ENCODE measurements around the gene CA10. TPM values are rescaled to one million over a fixed set of nuclear protein-coding genes. Genes with fewer than 3 reads are reported as not detected.

Gene CA10
- total RNA-seq, 1 experiment from 2014 or later, result 0.46 TPM

DNA sequence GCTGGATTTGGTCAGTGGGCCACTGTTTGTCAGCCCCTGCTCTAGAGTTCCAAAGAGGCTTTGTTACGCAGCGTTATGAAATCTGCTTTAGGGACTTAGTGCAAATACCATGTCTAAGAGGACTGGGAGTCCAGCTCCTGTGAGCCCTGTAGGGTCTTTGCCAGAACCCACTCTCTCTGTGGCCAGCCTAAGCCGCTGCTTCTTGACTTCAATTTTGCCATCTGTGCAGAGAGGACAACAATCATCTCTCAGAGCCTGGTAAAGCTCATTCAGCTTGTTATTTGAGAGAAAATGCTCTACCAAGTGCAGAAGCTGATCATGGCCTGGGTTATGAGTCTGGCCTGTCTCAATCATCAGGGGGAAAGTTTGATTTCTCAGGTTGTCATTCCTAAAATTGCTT is 17.9 kb downstream of the CA10 start:
- Mint-ChIP-seq H3K27ac (no peak overlapping the region), H3K4me3 (no peak overlapping the region), H3K4me1 (peaks cover 41 to 42% of the 10 kb centered on the region in 2 experiments), H3K36me3 (ENCODE audit: insufficient read depth in 1 of 3, low read depth in 3 of 3) (no peaks in the 10 kb centered on the region), H3K9me3 (no peaks in the 10 kb centered on the region), H3K27me3 (ENCODE audit: low read depth) (no peaks in the 10 kb centered on the region)
- Histone ChIP-seq H4K20me1 (ENCODE audit: control insufficient read depth, insufficient read depth, insufficient read length) (no peaks in the 10 kb centered on the region), H2AFZ (ENCODE audit: low read length) (no peak overlapping the region), H4K91ac (ENCODE audit: insufficient read length, low read depth, low read length) (no peak overlapping the region), H3K79me2 (ENCODE audit: insufficient read depth, low read length) (no peaks in the 10 kb centered on the region), H3T11ph (ENCODE audit: low read length) (no peak overlapping the region), H3K27ac (ENCODE audit: insufficient read length, low read depth, low read length) (no peak overlapping the region), H3K14ac (ENCODE audit: insufficient read depth, low read length) (no peak overlapping the region), H3K23ac (ENCODE audit: insufficient read length, low read depth, low read length) (no peak overlapping the region), H4K5ac (ENCODE audit: insufficient read length, low read depth, low read length) (no peak overlapping the region), H2BK20ac (ENCODE audit: low read depth, low read length, poor library complexity, severe bottlenecking) (no peak overlapping the region), H3K9me3 (ENCODE audit: control insufficient read depth, low read depth, low read length) (no peaks in the 10 kb centered on the region), H2BK5ac (ENCODE audit: insufficient read length, low read length) (no peak overlapping the region), H3K4me1 (ENCODE audit: insufficient read depth, low read length) (peaks cover 3% of the 10 kb centered on the region; the same call in 1 of the 2 replicates), H3K9ac (ENCODE audit: extremely low read depth, insufficient read length, low read length) (no peak overlapping the region), H2BK12ac (ENCODE audit: insufficient read length, low read depth, low read length) (no peak overlapping the region), H3K27me3 (ENCODE audit: insufficient read depth, low read length) (no peaks in the 10 kb centered on the region), H2BK120ac (ENCODE audit: low read depth, low read length, poor library complexity, severe bottlenecking) (no peak overlapping the region), H2AK5ac (ENCODE audit: insufficient read length, low read length) (no peak overlapping the region), H3K4ac (ENCODE audit: low read depth, low read length) (no peak overlapping the region), H2BK15ac (ENCODE audit: low read depth, low read length) (no peak overlapping the region), H3K18ac (ENCODE audit: insufficient read length, low read depth, low read length) (no peak overlapping the region), H3K79me1 (ENCODE audit: insufficient read depth, low read depth, low read length, poor library complexity, severe bottlenecking) (no peaks in the 10 kb centered on the region), H3K56ac (ENCODE audit: insufficient read length, low read depth, low read length) (no peak overlapping the region), H3K23me2 (ENCODE audit: insufficient read length, low read depth, low read length, poor library complexity, severe bottlenecking) (no peaks in the 10 kb centered on the region), H4K8ac (replicated peaks; ENCODE audit: insufficient read length, low read depth, low read length) (no peak overlapping the region), H3K4me2 (ENCODE audit: insufficient read depth, insufficient read length, low read length) (no peak overlapping the region)
- no peak for DNase-seq
- no CpG with 5 or more reads among the region's 3 CpGs for WGBS (ENCODE audit: extremely low coverage, insufficient read length, low lambda C conversion rate)
- TF ChIP-seq, protein P1, sequence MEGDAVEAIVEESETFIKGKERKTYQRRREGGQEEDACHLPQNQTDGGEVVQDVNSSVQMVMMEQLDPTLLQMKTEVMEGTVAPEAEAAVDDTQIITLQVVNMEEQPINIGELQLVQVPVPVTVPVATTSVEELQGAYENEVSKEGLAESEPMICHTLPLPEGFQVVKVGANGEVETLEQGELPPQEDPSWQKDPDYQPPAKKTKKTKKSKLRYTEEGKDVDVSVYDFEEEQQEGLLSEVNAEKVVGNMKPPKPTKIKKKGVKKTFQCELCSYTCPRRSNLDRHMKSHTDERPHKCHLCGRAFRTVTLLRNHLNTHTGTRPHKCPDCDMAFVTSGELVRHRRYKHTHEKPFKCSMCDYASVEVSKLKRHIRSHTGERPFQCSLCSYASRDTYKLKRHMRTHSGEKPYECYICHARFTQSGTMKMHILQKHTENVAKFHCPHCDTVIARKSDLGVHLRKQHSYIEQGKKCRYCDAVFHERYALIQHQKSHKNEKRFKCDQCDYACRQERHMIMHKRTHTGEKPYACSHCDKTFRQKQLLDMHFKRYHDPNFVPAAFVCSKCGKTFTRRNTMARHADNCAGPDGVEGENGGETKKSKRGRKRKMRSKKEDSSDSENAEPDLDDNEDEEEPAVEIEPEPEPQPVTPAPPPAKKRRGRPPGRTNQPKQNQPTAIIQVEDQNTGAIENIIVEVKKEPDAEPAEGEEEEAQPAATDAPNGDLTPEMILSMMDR (conservative IDR thresholded peaks at IDR 0.05), result no peak

All from H9 (cell line).